Stimulated activated naive CD8-positive, alpha-beta T cell treated with anti-CD3 and anti-CD28 coated beads, Interleukin-15, amount 100 ng/mL, for 72 hours (primary cell): Measurements from ENCODE around the gene KCNJ5.

Experiments
- ATAC-seq: fragments of 150-1000 bp; cut with Tn5 transposase; 2 replicates; pipeline ENCODE4 v1.10.0; 2021; ENCODE audit warnings: mild to moderate bottlenecking, moderate library complexity
- DNase-seq, 2 donors: peaks; one replicate each; pipeline ENCODE4 v3.0.0; 2021 to 2022
- H3K27ac Mint-ChIP-seq, 2 donors: one replicate each; pipeline ENCODE4 v1.8.0; 2022; ENCODE audit warnings: mild to moderate bottlenecking in 2 of 2, mixed read lengths in 2 of 2, moderate library complexity in 2 of 2
- H3K27me3 Mint-ChIP-seq: one replicate; pipeline ENCODE4 v1.8.0; 2022; ENCODE audit warnings: mixed read lengths
- H3K4me1 Mint-ChIP-seq: one replicate; pipeline ENCODE4 v1.8.0; 2022; ENCODE audit warnings: mild to moderate bottlenecking, mixed read lengths
- H3K4me3 Mint-ChIP-seq, 2 donors: one replicate each; pipeline ENCODE4 v1.8.0; 2022; ENCODE audit warnings: mild to moderate bottlenecking in 2 of 2, mixed read lengths in 2 of 2, moderate library complexity in 1 of 2
- H3K9me3 Mint-ChIP-seq, 2 donors: one replicate each; pipeline ENCODE4 v1.8.0; 2022; ENCODE audit warnings: mixed read lengths in 2 of 2

Gene KCNJ5

DNA sequence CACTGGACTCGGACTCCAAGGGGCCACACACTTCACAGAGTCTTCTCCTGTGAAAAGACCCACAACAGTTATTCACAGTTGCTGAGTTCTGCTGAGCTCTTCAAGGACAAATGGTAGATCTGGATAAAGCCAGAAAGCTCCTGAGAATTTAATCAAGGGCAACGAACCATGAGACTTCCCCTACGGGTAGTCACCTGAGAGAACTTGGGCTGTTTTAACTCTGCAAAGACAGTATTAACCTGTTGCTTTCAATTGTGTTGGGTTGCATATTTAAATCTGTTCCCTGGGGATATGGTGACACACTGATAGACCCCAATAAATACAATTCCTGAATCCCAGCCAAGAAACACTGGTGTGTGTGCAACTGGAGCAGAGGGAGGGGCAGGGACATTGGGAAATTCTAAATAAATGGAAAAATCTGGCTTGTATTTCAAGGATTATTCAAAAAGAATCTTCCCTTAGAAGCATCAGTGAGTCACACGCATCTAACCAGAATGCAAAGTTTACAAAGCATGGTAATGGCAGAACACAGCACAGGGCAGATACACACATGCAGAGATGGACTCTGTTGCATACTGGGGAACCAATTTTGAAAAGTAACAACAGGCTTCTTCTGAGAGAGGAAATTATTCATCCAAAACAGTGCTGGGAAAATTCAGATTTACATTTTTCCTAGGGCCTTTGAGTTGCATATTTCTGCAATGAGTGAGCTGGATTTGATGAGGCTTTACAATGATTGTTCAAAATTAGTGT is 28.1 kb upstream of the KCNJ5 start:
- H3K9me3 Mint-ChIP-seq, result no peaks in the 10 kb centered on the region
- ATAC-seq, result no peak
- H3K27ac Mint-ChIP-seq, result no peak overlapping the region
- H3K4me1 Mint-ChIP-seq, result peaks cover 10% of the 10 kb centered on the region
- H3K27me3 Mint-ChIP-seq, result no peaks in the 10 kb centered on the region
- H3K4me3 Mint-ChIP-seq, result no peak overlapping the region
- no peak for DNase-seq

DNA sequence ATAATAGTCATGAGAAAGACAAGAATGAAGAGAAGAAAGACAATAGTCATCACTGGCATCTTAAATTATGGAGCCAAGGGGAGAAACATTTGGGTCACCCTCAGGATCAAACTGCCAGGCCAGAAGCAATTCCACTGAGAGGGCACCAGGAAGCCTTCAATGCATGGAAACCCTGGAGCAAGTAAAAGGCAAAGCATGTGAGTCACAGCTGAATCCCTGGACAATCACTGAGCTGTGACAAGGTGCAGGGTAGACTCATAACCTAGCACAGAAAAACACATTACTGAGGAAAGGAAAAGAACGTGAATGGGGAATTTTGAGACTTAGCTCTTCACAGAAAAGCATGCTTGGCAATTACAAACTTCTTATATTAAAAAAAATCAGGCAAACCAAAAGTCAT is 25.7 kb upstream of the KCNJ5 start:
- ATAC-seq (no peak), DNase-seq (no peak)
- H3K9me3 Mint-ChIP-seq, result no peaks in the 10 kb centered on the region
- H3K4me3 Mint-ChIP-seq, result no peak overlapping the region
- H3K27ac Mint-ChIP-seq, result no peak overlapping the region
- H3K4me1 Mint-ChIP-seq, result no peaks in the 10 kb centered on the region
- H3K27me3 Mint-ChIP-seq, result no peaks in the 10 kb centered on the region

DNA sequence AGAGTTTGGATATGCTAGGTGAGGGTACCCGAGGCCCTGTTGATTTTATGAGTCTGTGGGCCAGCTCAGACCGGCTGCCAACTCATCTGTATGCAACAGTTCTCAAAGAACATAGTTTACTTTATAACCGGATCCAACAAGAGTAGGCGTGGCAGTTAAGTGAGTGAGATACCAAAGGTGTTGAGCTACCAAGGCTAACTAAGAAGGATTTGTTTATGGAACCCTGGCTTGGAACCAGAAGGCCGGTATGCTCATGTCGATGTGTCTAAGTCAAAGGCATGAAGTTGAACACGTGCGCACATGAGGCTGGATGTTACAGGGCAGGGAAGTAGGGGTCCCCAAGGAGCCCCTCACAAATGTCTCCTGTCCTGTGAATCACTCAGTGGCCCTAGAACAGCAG is 23.9 kb upstream of the KCNJ5 start, which contains the start of gene KCNJ1:
TSS of gene KCNJ1 (minus strand) at position 20 of the 400 bp plus-strand sequence. CDS start 27,053 bp downstream, outside the sequence.
- Mint-ChIP-seq H3K9me3 (no peaks in the 10 kb centered on the region), H3K27me3 (peaks cover 9% of the 10 kb centered on the region), H3K4me3 (no peak within 1 kb of the TSS), H3K27ac (no peak within 1 kb of the TSS), H3K4me1 (no peaks in the 10 kb centered on the region)
- ATAC-seq (peak; percentile 24), DNase-seq (peak in 1 of 2 donors; percentile 33)

DNA sequence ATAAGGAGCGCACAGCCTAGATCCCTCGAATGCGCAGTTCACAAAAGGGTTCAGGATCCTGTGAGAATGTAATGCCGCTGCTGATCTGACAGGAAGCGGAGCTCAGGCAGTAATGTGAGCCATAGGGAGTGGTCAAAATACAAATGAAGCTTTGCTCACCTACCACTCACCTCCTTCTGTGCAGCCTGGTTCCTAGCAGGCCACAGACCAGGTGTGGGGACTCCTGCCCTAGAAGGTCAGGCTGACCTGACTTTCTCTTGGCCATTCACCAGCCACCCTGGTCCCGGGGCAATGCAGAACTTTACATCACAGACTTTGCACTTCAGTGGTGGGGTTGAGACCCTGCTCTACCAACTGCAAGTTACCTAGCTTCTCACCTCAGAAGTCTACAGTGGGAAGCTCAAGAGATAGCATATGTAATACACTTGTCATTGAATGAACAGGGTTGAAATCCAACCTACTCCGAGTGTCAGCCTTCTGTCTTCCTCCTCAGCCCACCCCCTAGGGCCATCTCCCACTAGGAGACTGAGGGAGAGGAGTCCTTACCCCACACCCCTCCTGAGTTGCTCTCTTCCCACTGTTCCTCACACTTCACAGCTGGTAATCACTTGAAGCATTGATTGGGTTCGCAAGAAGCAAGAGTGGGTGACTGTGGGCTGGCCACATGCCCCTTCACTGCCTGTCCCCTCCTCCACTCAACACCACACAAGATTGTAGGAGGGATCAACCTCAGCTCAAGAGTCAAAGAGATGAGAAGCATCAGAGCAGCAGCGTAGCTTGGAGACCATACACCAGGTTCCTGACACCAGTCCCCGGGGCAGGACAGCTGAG is 22.1 kb upstream of the KCNJ5 start:
- peak in 1 of 2 donors; percentile 54 for DNase-seq

DNA sequence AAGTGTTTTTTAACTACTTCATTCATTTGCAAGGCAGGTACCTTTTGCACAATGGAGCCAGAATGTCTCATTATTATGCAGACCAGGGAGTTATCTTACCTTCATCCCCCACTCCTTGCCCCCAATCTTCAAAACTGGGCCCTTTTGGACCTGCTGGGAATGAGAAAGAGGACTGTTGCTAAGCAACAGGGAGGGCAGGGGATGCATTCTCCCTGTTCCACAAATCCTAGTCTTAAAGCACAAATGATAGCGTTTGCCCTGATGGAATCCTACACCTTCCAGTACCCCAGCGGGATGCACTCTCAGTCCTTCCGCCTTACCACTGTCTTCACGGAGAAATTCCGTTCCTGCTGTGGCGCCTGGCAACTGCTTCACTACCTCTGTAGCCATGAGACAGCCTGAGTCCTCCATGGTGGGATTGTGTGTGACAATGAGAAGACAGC is 20.0 kb upstream of the KCNJ5 start:
- Mint-ChIP-seq H3K4me3 (no peak overlapping the region), H3K27ac (no peak overlapping the region), H3K27me3 (peaks cover 16% of the 10 kb centered on the region), H3K9me3 (no peaks in the 10 kb centered on the region), H3K4me1 (peaks cover 12% of the 10 kb centered on the region)
- ATAC-seq, result no peak
- no peak for DNase-seq

More for the DNA sequence above, 22.1 kb upstream of the KCNJ5 start:
- Mint-ChIP-seq H3K27me3 (peaks cover 16% of the 10 kb centered on the region), H3K9me3 (no peaks in the 10 kb centered on the region), H3K4me3 (no peak overlapping the region), H3K4me1 (peaks cover 12% of the 10 kb centered on the region), H3K27ac (no peak overlapping the region)
- ATAC-seq, result peak; percentile 78

DNA sequence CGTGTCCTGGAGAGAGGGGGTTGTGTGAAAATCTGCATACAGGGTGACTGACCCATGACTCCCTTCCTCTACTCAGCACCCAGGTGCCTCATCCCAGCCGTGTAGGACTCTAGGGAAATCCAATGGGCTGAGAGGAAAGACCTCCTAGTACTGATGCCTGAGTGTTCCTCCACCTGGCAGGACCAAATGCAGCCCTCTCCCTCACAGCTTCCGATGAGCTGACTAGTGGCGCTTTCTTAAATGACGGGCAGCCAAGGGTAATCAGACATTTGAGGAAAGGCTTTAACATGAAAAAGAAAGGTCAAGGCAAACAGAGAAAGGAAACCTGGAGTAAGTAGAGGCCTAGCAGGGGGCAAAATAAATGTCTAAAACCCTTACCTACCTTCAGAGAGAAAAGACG is 19.1 kb upstream of the KCNJ5 start:
- no peak overlapping the region for H3K27ac Mint-ChIP-seq
- DNase-seq (no peak), ATAC-seq (no peak)
- peaks cover 12% of the 10 kb centered on the region for H3K4me1 Mint-ChIP-seq
- no peaks in the 10 kb centered on the region for H3K9me3 Mint-ChIP-seq
- H3K27me3 Mint-ChIP-seq, result peaks cover 16% of the 10 kb centered on the region
- no peak overlapping the region for H3K4me3 Mint-ChIP-seq

DNA sequence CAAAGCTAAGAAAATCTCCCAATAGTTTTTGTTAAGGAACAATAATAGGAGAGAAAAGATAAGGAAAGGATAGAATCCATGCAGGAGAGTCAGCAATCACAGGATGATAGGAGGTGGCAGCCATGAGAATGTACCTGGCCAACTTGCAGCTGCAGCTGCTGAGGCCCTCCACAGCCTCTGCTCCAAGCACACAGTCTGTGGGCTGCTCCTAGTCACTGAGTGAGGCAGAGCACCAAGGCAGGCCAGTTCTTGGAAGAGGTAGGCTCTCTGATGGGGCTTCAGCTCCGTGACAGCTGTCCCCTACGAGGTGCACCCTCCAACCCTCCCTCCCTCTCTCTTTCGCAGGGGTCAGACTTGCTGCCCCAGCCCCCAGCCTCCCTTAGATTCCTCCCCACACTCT is 18.6 kb upstream of the KCNJ5 start:
- ATAC-seq (no peak), DNase-seq (no peak)
- Mint-ChIP-seq H3K27me3 (peaks cover 16% of the 10 kb centered on the region), H3K4me3 (no peak overlapping the region), H3K4me1 (peaks cover 12% of the 10 kb centered on the region), H3K9me3 (no peaks in the 10 kb centered on the region), H3K27ac (no peak overlapping the region)

DNA sequence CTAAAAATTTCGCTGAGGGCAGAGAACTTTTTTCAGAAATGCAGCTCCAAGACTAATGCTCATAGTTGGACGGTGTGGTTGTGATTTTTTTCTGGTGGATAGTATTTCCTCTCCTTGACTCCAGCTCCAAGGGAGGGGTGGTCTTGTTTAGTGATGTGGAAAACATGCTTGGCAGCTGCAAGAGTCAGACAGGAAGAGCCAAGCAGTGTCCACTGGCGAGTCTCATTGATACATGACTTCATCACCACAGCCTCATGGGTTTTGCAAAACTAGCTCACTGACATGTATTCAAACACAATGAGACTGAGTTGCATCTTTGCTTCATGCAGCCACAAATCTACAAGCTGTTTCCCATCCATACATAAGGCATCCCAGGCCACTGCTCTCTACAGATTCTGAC is 16.7 kb upstream of the KCNJ5 start:
- DNase-seq (no peak), ATAC-seq (no peak)
- H3K4me3 Mint-ChIP-seq, result no peak overlapping the region
- H3K27ac Mint-ChIP-seq, result no peak overlapping the region
- H3K9me3 Mint-ChIP-seq, result no peaks in the 10 kb centered on the region
- H3K27me3 Mint-ChIP-seq, result peaks cover 16% of the 10 kb centered on the region
- H3K4me1 Mint-ChIP-seq, result peaks cover 12% of the 10 kb centered on the region

DNA sequence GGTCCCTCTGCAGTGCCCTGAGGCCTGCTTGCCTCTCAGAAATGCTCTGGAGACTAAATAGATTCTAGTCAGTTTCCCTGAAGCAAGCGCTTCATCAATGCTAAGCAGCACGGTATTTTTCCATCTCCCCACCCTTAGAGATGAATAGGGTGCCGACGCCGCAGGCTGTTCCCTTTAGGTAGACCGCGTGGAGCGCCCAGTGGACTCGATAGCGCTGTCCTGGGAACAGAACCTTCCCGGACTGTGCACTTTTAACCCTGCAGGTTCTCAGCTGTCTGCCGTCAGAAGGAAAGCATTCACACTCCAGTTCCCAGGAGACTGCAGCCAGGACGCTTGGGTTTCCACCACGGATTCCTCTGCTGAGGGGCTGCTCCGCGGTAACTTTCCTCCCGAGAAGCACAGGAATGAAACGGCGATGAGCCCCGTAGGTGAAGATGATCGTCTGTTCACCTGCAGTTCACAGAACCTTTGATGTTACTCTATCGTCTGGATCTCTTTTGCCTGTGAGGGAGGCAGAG is 15.0 kb upstream of the KCNJ5 start:
- peaks cover 29% of the 10 kb centered on the region for H3K27me3 Mint-ChIP-seq
- no peak overlapping the region for H3K4me3 Mint-ChIP-seq
- no peaks in the 10 kb centered on the region for H3K9me3 Mint-ChIP-seq
- ATAC-seq (no peak), DNase-seq (no peak)
- H3K27ac Mint-ChIP-seq, result peak overlapping the region in 1 of 2 donors; percentile 40
- H3K4me1 Mint-ChIP-seq, result peaks cover 12% of the 10 kb centered on the region

DNA sequence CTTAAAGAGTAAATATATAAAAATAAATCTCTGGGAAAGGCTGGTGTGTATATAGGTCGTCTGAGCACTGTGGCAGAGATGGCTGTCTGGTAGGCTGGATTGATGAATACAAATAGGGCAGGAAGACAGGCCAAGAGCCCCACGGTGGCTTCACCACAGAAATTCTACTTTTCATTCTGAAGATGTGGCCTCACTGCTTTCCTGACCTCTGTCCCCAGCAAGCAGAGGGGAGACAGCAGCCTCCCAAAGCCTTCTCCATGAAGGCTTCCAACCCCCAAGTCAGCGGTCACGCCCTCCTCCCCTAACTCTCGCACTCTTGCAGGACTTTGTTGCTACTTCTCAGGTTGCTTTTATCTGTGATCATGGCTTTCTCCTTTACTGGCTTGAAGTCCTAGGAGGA is 13.4 kb upstream of the KCNJ5 start:
- Mint-ChIP-seq H3K4me1 (peaks cover 10% of the 10 kb centered on the region), H3K4me3 (no peak overlapping the region), H3K9me3 (no peaks in the 10 kb centered on the region), H3K27ac (no peak overlapping the region), H3K27me3 (peaks cover 35% of the 10 kb centered on the region)
- no peak for DNase-seq
- ATAC-seq, result no peak

DNA sequence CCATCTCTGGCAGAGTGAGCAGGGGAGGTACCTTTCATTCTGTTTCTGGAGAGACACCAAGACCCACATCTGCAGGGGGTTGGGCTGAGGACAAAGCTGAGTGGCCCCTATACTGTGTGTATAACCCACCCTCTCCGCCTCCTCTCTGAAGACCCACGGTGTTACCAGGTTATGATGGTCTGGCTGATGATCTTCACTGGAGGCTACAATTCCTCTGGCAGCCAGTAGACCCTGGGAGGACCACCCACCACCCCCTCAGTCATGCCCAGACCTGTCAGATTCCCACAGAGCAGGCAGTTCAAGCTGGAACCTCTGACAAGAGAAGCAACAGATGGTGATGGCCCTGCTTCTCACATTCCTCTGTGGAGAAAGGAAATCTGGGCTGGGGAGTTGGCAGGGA is 12.7 kb upstream of the KCNJ5 start:
- ATAC-seq (peak; percentile 19), DNase-seq (no peak)
- H3K4me1 Mint-ChIP-seq, result peaks cover 3% of the 10 kb centered on the region
- H3K9me3 Mint-ChIP-seq, result no peaks in the 10 kb centered on the region
- no peak overlapping the region for H3K4me3 Mint-ChIP-seq
- H3K27ac Mint-ChIP-seq, result no peak overlapping the region
- H3K27me3 Mint-ChIP-seq, result peaks cover 39% of the 10 kb centered on the region

DNA sequence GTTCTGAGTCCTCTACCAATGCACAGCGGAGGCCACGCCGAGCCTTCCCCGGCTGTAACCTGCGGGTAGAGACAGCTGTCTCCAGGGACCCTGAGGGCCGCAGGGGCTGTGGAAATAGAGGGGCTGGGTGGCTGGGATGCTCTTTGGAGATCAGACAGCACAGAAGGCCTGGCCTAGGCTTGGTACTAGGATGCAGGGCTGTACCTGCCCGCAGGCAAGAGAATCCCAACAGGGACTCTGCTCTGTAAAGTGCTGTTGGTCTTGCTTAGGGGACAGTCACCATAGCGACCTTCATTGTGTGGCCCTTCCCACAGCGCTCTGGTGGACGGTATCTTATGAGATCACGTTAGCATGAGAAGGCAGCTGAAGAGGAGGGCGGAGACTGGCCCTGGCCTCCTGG is 11.3 kb upstream of the KCNJ5 start:
- peaks cover 49% of the 10 kb centered on the region for H3K27me3 Mint-ChIP-seq
- no peaks in the 10 kb centered on the region for H3K4me1 Mint-ChIP-seq

DNA sequence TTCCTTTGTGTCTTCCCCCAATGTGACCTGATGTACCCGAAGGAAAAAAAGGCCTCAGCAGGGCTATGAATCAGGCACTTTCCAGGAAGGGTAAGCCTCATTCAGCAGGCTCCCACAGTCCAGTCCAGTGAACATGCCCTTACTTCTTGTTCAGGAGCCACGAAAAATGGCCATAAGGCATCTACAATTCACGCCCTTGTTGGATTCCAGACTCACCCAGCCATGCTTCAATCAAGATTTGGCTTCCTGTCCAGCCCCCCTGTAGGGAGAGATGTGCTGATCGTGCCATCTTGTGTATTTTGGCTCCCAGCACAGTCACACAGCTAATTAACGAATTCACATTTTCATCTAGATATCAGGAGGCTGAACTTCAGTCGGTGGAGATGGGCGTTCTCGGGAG is 9.9 kb upstream of the KCNJ5 start:
- no peak for DNase-seq
- no peak for ATAC-seq

More for the DNA sequence above, 11.3 kb upstream of the KCNJ5 start:
- ATAC-seq (no peak), DNase-seq (no peak)
- Mint-ChIP-seq H3K27ac (no peak overlapping the region), H3K9me3 (no peaks in the 10 kb centered on the region), H3K4me3 (no peak overlapping the region)

DNA sequence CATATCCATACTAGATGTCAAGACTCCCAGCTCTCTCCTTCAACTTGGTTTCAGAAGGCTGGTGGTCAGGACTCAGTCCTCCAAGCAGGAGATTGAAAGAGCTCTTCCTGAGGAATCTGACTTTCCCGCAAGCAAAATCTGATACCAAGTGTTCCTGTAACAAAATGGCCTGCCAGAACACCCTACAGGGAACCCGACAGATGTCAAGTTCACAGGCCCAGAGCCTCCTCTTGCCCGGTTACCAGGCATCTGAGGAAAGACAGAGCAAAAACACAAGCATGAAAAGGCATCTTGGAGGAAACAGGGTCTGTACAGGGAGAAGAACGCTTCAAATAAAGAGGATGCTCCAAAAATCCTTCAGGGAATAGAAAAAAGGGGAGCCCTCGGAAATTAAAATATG is 8.7 kb upstream of the KCNJ5 start:
- H3K27ac Mint-ChIP-seq, result no peak overlapping the region

More for the DNA sequence above, 9.9 kb upstream of the KCNJ5 start:
- no peaks in the 10 kb centered on the region for H3K9me3 Mint-ChIP-seq
- H3K4me3 Mint-ChIP-seq, result no peak overlapping the region
- peaks cover 63% of the 10 kb centered on the region for H3K27me3 Mint-ChIP-seq
- no peaks in the 10 kb centered on the region for H3K4me1 Mint-ChIP-seq
- no peak overlapping the region for H3K27ac Mint-ChIP-seq

DNA sequence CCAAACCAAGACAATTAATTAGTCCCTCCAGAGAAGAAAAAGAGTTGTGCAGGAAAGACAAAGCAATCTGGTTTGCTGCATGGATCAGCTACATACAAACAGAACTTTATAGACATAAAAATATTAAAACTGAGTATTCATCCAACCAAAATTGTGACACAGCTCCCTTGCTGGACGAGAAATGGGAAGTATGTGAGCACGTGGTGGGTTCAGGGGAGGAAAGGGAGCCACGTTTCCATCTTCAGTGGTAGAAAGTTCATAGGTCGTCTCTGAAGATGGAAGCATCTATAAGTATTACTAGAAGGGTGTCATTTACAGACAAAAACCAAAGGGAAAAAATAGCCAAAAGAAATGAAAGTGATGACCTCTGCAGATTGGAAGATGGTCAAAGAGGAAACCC is 7.1 kb upstream of the KCNJ5 start:
- no peak for DNase-seq
- Mint-ChIP-seq H3K27me3 (peaks cover 88% of the 10 kb centered on the region), H3K4me3 (no peak overlapping the region), H3K27ac (no peak overlapping the region), H3K4me1 (no peaks in the 10 kb centered on the region), H3K9me3 (no peaks in the 10 kb centered on the region)
- no peak for ATAC-seq

More for the DNA sequence above, 8.7 kb upstream of the KCNJ5 start:
- Mint-ChIP-seq H3K27me3 (peaks cover 74% of the 10 kb centered on the region), H3K4me3 (no peak overlapping the region), H3K4me1 (no peaks in the 10 kb centered on the region), H3K9me3 (no peaks in the 10 kb centered on the region)
- ATAC-seq (no peak), DNase-seq (no peak)
